KOPT-K1 (cell line): ENCODE measurements around the gene NR3C1.

Experiments
- H3K27ac ChIP-seq: fragments of 200-600 bp; sonication (generic); 2 replicates; pipeline ENCODE4 v1.5.1; 2016; ENCODE audit warnings: antibody characterized with exemption, mild to moderate bottlenecking, low read depth, low read length; ENCODE audit not compliant: poor library complexity, severe bottlenecking
- H3K36me3 ChIP-seq: fragments of 200-600 bp; sonication (generic); 2 replicates; pipeline ENCODE4 v1.5.1; 2017; ENCODE audit warnings: antibody characterized with exemption, mild to moderate bottlenecking, low read length, moderate library complexity; ENCODE audit not compliant: insufficient read depth
- H3K9me3 ChIP-seq: fragments of 200-600 bp; sonication (generic); 2 replicates; pipeline ENCODE4 v1.5.1; 2017; ENCODE audit warnings: antibody characterized with exemption, low read length, mild to moderate bottlenecking; ENCODE audit not compliant: insufficient read depth, poor library complexity, severe bottlenecking

Gene NR3C1

DNA sequence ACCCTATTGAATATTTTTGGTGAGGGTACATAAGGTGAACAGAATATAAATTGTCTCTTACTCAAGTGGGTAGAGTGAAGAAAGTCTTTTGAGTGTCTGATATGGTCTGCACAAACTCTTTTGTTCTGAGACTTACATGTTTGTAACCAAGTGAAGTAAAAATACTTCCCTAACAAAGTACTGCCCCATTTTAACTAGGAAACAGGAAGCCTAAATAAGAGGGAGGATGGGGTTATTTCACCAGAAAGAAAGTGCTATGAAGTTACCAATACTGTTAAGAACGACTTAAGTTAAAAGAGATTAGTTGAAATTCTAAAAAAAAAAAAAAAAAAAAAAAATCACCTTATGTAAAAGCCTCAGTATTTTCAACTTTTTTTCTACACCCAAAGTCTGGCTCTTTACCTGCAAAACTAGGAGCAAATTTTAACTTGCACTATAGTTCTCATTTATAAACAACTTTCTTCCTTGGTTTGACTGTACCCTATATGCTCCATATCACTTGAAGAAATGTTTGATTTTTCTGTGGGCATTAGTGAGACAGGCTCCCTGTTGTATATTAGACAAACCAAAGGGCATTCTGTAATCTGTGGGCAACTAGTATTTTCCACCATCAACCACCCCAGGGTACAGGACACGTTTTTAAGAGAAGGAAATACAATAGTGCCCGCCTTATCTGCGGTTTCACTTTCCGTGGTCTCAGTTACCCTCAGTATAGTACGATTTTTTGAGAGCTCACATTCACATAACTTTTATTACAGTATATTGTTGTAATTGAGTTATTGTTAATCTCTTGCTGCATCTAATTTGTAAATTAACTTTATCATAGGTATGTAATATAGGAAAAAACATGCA, 127.7 kb downstream of the NR3C1 start:
- Histone ChIP-seq H3K27ac (peak overlapping the region; percentile 35), H3K36me3 (peaks cover 14% of the 10 kb centered on the region; the same call in 1 of the 2 replicates), H3K9me3 (no peaks in the 10 kb centered on the region)

DNA sequence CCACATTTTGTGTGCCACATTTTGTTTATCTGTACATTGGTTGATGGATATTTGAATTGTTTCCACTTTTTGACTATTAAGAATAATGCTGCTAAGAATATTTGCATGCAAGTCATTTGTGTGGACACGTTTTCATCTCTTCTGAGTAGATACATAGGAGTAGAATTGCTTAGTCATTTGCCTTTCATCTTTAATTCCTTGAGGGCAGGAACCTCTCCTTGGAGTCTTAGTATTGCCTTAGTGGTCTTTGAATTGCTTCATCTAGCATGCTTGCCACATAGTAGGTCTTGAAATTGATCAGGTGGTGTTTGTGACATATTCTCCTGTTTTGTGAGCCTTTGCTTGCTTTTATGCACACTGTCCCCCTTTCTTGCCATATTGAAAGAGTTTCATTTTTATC, 128.5 kb downstream of the NR3C1 start:
- Histone ChIP-seq H3K9me3 (peaks cover 4% of the 10 kb centered on the region), H3K36me3 (peaks cover 12% of the 10 kb centered on the region; the same call in 1 of the 2 replicates), H3K27ac (no peak overlapping the region)

DNA sequence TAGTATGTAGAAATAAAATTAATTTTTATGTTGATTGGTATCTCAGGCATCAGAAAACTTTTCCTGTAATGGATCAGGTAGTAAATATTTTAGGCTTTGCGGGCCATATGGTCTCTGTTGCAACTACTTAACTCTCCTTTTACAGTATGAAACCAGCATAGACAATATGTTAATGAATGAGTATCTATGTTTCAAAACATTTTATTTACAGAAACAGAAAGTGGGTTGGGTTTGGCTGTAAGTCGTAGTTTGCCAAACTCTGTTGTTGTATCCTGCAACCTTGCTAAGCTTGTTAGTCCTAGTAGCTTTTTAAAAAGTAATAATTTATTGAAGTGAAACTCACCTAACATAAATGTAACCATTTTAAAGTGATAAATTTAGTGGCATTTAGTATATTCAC, 132.1 kb downstream of the NR3C1 start:
- no peaks in the 10 kb centered on the region for H3K36me3 ChIP-seq
- H3K27ac ChIP-seq, result no peak overlapping the region
- H3K9me3 ChIP-seq, result peaks cover 14% of the 10 kb centered on the region

DNA sequence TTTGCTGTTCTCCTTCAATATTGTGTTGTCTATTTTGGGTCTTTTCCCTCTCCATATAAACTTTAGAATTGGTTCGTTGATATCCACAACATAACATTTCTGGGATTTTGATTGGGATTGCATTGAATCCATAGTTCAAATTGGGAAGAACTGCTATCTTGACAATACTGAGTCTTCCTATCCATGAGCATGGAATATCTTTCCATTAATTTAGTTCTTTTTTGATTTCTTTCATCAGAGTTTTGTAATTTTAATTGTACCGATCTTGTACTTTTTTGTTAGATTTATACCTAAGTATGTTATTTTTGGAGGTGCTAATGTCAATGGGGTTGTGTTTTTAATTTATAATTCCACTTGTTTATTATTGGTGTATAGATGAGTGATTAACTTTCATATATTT, 135.1 kb downstream of the NR3C1 start:
- H3K36me3 ChIP-seq, result no peaks in the 10 kb centered on the region

GRCh38 chr5:143267186-143267585, 136.3 kb downstream of the NR3C1 start:
- no peaks in the 10 kb centered on the region for H3K36me3 ChIP-seq
- peaks cover 14% of the 10 kb centered on the region for H3K9me3 ChIP-seq
- H3K27ac ChIP-seq, result no peak overlapping the region

More for the DNA sequence above, 135.1 kb downstream of the NR3C1 start:
- Histone ChIP-seq H3K27ac (no peak overlapping the region), H3K9me3 (peaks cover 14% of the 10 kb centered on the region)

DNA sequence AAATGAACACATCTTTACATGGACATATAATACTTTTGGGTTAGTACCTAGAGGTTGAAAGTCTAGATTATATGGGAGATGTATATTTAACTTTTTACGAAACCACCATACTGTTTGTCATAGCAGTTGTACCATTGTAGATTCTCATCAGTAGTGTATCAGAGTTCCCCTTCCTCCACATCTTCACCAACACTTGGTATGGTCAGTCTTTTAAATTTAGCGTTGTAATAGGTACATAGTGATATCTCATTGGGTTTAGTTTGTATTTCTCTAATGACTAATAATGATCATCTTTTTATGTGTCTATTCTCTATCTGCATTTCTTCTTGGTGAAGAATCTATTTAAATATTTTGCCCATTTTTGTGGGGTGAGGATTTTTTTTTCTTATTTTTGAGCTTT, 137.5 kb downstream of the NR3C1 start:
- Histone ChIP-seq H3K27ac (no peak overlapping the region), H3K36me3 (no peaks in the 10 kb centered on the region), H3K9me3 (peaks cover 14% of the 10 kb centered on the region)

DNA sequence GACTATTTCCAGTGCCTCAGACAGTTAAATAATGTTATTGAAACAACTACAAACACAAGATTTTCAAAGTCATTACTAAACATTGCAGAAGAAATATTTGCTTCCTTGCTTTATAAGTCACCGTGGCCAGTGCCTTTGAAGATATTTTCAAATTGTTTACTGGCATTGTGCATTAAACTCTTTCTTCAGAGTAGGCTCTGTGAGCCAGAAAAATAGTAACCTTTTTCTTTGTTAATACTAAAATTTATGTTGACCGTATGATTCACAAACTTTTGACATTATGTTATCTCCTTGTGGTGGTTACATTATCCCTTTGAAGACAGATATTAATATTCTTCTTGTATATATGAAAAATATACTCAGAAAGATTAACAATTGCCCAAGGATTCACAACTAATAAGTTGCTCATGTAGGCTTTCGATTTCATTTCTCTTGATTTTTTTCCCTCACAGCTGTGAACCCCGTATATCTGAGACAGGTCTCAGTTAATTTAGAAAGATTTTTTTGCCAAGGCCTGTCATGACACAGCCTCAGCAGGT, 140.1 kb downstream of the NR3C1 start:
- Histone ChIP-seq H3K36me3 (no peaks in the 10 kb centered on the region), H3K27ac (no peak overlapping the region)

GRCh38 chr5:143262393-143263174, 140.9 kb downstream of the NR3C1 start:
- no peak overlapping the region for H3K27ac ChIP-seq
- H3K36me3 ChIP-seq, result no peaks in the 10 kb centered on the region
- peaks cover 6% of the 10 kb centered on the region for H3K9me3 ChIP-seq

More for the DNA sequence above, 140.1 kb downstream of the NR3C1 start:
- peaks cover 6% of the 10 kb centered on the region for H3K9me3 ChIP-seq

DNA sequence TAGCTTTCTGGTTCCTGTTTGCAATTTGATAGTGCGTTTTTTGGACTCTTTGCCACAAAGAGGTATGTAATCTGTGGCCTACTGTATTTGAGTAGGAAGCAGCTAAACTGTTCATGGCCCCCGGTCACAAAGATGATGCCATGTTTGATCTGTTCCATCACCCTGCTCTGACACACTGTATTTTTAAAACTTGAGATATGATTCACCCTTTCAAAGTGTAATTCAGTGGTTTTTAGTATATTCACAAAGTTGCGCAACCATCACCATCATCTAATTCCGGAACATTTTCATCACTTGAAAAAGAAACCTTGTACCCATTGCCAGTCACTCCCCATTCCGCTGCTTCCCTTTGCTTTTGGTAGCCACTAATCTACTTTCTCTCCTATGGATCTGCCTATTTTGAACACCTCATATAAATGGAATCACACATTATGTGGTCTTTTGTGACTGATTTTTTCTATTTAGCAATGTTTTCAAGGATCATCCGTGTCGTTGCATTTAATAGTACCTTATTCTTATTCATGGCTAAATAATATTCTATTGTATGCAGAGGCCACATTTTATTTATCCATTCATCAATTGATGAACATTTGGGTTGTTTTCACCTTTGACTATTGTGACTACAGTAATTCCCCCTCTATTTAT, 141.6 kb downstream of the NR3C1 start:
- Histone ChIP-seq H3K9me3 (peaks cover 4% of the 10 kb centered on the region), H3K27ac (no peak overlapping the region), H3K36me3 (no peaks in the 10 kb centered on the region)

DNA sequence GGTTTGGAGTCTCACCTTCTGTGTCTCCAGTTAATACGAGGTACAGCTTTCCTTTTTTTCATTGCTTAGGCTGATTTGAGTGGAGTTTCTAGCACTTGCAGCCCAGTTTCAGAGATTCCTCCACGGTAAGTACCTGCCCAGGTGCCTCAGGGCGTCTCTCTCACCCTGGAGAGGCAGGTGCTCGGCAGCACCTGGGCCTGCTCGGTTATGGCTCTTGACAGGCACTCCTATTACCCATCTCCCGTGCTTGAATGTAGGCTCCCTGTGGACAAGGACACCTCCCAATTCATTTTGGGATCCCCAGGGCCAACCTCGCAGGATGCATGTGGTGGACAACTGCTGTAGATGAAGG, 144.3 kb downstream of the NR3C1 start:
- H3K36me3 ChIP-seq, result no peaks in the 10 kb centered on the region
- H3K9me3 ChIP-seq, result no peaks in the 10 kb centered on the region
- H3K27ac ChIP-seq, result no peak overlapping the region

GRCh38 chr5:143258559-143259253, 144.8 kb downstream of the NR3C1 start:
- H3K36me3 ChIP-seq, result no peaks in the 10 kb centered on the region
- H3K27ac ChIP-seq, result no peak overlapping the region
- no peaks in the 10 kb centered on the region for H3K9me3 ChIP-seq

- H3K36me3 ChIP-seq, result no peaks in the 10 kb centered on the region
- H3K27ac ChIP-seq, result no peak overlapping the region
- H3K9me3 ChIP-seq, result no peaks in the 10 kb centered on the region
Observed at GRCh38 chr5:143254819-143255218, 148.7 kb downstream of the NR3C1 start.

GRCh38 chr5:143251946-143252345, 151.5 kb downstream of the NR3C1 start:
- H3K36me3 ChIP-seq, result no peaks in the 10 kb centered on the region
- no peaks in the 10 kb centered on the region for H3K9me3 ChIP-seq
- H3K27ac ChIP-seq, result no peak overlapping the region

- Histone ChIP-seq H3K36me3 (no peaks in the 10 kb centered on the region), H3K27ac (no peak overlapping the region)
Observed at GRCh38 chr5:143251190-143251589, 152.3 kb downstream of the NR3C1 start.

More at GRCh38 chr5:143251190-143251589, 152.3 kb downstream of the NR3C1 start:
- H3K9me3 ChIP-seq, result no peaks in the 10 kb centered on the region
